Heart right ventricle (tissue), 16 donors: Measurements from ENCODE around the gene CNEP1R1. TPM values are rescaled to one million over a fixed set of nuclear protein-coding genes. Genes with fewer than 3 reads are reported as not detected.

Source experiments
- ATAC-seq, 8 donors: fragments of 200-7000 bp; cut with Tn5 transposase; one replicate each; pipeline ENCODE4 v1.9.1; 2020; ENCODE audit warnings: mild to moderate bottlenecking in 8 of 8, moderate library complexity in 8 of 8, moderate number of reproducible peaks in 1 of 8
- DNase-seq, 2 donors: peaks; one replicate each; pipeline ENCODE4 v3.0.0-alpha.2; 2020
- H3K27ac ChIP-seq, 10 donors: fragments of 200-600 bp; sonication (generic) in 2 of 10; one replicate each; pipeline versions ENCODE4 v1.5.0 to v1.8.0; 2020 to 2022; ENCODE audit warnings: mild to moderate bottlenecking in 3 of 10
- H3K27me3 ChIP-seq, 7 donors: fragments of 200-600 bp; one replicate each; pipeline ENCODE4 v1.8.0; 2021 to 2022; ENCODE audit warnings: mild to moderate bottlenecking in 2 of 7
- H3K36me3 ChIP-seq, 9 donors: fragments of 200-600 bp; sonication (generic) in 1 of 9; one replicate each; pipeline versions ENCODE4 v1.5.0 to v1.8.0; 2020 to 2022; ENCODE audit warnings: mild to moderate bottlenecking in 2 of 9
- H3K4me1 ChIP-seq, 9 donors: fragments of 200-600 bp; sonication (generic) in 1 of 9; one replicate each; pipeline versions ENCODE4 v1.5.0 to v1.8.0; 2020 to 2022; ENCODE audit warnings: mild to moderate bottlenecking in 4 of 9
- H3K4me3 ChIP-seq, 10 donors: fragments of 200-600 bp; sonication (generic) in 2 of 10; one replicate each; pipeline versions ENCODE4 v1.5.0 to v1.8.0; 2020 to 2022; ENCODE audit warnings: mild to moderate bottlenecking in 7 of 10, moderate library complexity in 2 of 10
- H3K9me3 ChIP-seq, 11 donors: fragments of 200-600 bp in 10 of 11; sonication (generic) in 2 of 11; one replicate each; pipeline versions ENCODE4 v1.5.0 to v1.8.0; 2013 to 2022; ENCODE audit warnings: mild to moderate bottlenecking in 2 of 11, control low read depth in 1 of 11, moderate library complexity in 1 of 11
- CTCF ChIP-seq, 9 donors: fragments of 200-600 bp; sonication (generic) in 2 of 9; IDR thresholded peaks; one replicate each; pipeline versions ENCODE4 v1.5.0 to v1.8.0; 2021 to 2022; ENCODE audit warnings: antibody characterized with exemption in 9 of 9, mild to moderate bottlenecking in 5 of 9, moderate library complexity in 1 of 9
- WGBS, 2 donors: extraction: QIAGEN DNeasy Blood & Tissue Kit; methylation state at CpG; one replicate each; pipeline ENCODE4 v1.1.7; 2013; ENCODE audit warnings: inconsistent platforms in 1 of 2; 5-methylcytosine and 5-hydroxymethylcytosine counted together
- intact Hi-C, 10 donors: fragments of 100-400 bp; cut with DNase I; formaldehyde crosslinking; loops; one replicate each; pipeline versions ENCODE4 v1.11.1 to v1.14.2; 2022
- polyA plus RNA-seq, 2 donors: library from polyadenylated mRNA; stranded (reverse); fragments of 200-250 nt; gene quantifications; one replicate each; pipeline ENCODE4 v1.2.3, GENCODE V29; 2013
- total RNA-seq, 10 donors: library from RNA; stranded (reverse); fragmentation: NEBNext Ultra II Directional in 3 of 10; extraction: Animal tissue kit (Norgen Biotek cat#: 25700) in 3 of 10; gene quantifications; one replicate each; pipeline versions ENCODE4 v1.2.1 to v1.2.4, GENCODE V29; 2021 to 2023
- donor health status: Arrhythmogenic right ventricular cardiomyopathy.
- donor health status: ischemic (EF 13 %, LVEDD 7.1; RV severe dilation, severe dysfunction).
- donor health status: healthy with polysubstance abuse.
- donor health status: DM: no; HTN: yes; CAD: no.
- donor health status: DM: no; HTN: no; CAD: no.
- donor health status: ischemic (EF 25% LVEDD 6.9; RV normal size, moderate dysfunction).
- donor health status: ischemic (EF 25% LVEDD 5.7; RV mildly dilated, moderate dysfunction).
- donor health status: healthy.
- donor health status: DM: yes; HTN: yes; CAD: no.
- donor health status: Ischemic cardiomyopathy.
- donor health status: ischemic (EF 35%, LVEDD 5.7; RV mildly dilated, moderate dysfunction).
- donor health status: nonischemic (EF 11% LVEDD 7.7; RV severe dilation, severe dysfunction).
- donor health status: DM: yes; HTN: yes; CAD: no.
- donor health status: PGD.
- donor health status: ischemic (EF 29% LVEDD 5.4; RV normal size, mild dysfunction).
- donor health status: nonischemic (EF 23%, LVEDD 6.1; RV moderate dilation, normal function).

The CNEP1R1 gene
- total and polyA plus RNA-seq, 12 donors, result 9.7 to 22.4 (median 17.6) TPM

GRCh38 chr16:50035468-50035992 lies 10.5 kb downstream of the CNEP1R1 start:
- Histone ChIP-seq H3K4me3 (no peak overlapping the region), H3K36me3 (peaks cover 0 to 82% (median 38%) of the 10 kb centered on the region in 9 donors), H3K27ac (no peak overlapping the region), H3K9me3 (no peaks in the 10 kb centered on the region), H3K4me1 (peaks cover 0 to 37% (median 0%) of the 10 kb centered on the region in 9 donors), H3K27me3 (no peaks in the 10 kb centered on the region)
- intact Hi-C loops, result no loop called here
- no peak for ATAC-seq
- WGBS, 2 donors, result 87 to 89% methylated on average over 3 of the region's 3 CpGs
- no peak for TF ChIP-seq CTCF (IDR thresholded peaks at IDR 0.05)
- no peak for DNase-seq

GRCh38 chr16:50036426-50036825 lies 11.4 kb downstream of the CNEP1R1 start:
- H3K27me3 ChIP-seq, result no peaks in the 10 kb centered on the region
- H3K4me1 ChIP-seq, result peaks cover 0 to 37% (median 0%) of the 10 kb centered on the region in 9 donors
- H3K36me3 ChIP-seq, result peaks cover 0 to 73% (median 34%) of the 10 kb centered on the region in 9 donors
- H3K27ac ChIP-seq, result peak overlapping the region in 1 of 10 donors; percentile 83
- WGBS, 2 donors, result 95 to 98% methylated on average over 3 of the region's 3 CpGs
- ATAC-seq (no peak), DNase-seq (no peak)
- TF ChIP-seq CTCF (IDR thresholded peaks at IDR 0.05), result no peak
- intact Hi-C loops, result no loop called here
- no peak overlapping the region for H3K4me3 ChIP-seq
- no peaks in the 10 kb centered on the region for H3K9me3 ChIP-seq

DNA sequence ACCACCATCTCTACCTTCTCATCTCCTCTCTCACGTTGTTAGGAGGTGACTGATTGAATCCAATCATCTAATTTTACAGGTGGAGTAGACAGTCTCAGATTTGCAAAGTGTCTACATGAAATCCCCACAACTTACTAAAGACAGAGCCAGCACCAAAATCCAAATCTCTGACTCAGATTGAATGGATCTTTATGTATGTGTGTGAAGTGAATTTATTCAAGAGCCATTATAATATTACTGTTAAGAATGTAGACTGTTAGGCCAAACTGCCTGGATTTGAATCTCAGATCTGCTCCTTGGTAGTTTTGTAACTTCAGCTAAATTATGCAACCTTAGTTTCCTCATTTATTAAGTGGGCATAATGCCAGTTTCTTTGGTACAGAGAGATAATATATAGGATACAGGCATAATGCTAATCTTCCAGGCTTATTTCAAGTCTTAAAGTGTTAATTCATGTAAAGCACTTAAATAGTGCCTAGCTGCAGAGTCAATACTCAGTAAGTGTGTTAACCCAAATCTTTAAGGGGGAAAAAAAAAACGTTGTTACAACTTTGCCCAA lies 12.7 kb downstream of the CNEP1R1 start:
- H3K4me3 ChIP-seq, result no peak overlapping the region
- H3K36me3 ChIP-seq, result peaks cover 0 to 60% (median 27%) of the 10 kb centered on the region in 9 donors
- DNase-seq (no peak), ATAC-seq (peak in 2 of 8 donors; percentile 24 to 40)
- H3K9me3 ChIP-seq, result no peaks in the 10 kb centered on the region
- peaks cover 0 to 37% (median 0%) of the 10 kb centered on the region in 9 donors for H3K4me1 ChIP-seq
- intact Hi-C loops, result no loop called here
- 58 to 64% methylated on average over 2 of the region's 2 CpGs for WGBS, 2 donors
- peak overlapping the region in 5 of 10 donors; percentile 17 to 83 (median 25) for H3K27ac ChIP-seq
- TF ChIP-seq CTCF (IDR thresholded peaks at IDR 0.05), result no peak
- H3K27me3 ChIP-seq, result no peaks in the 10 kb centered on the region

GRCh38 chr16:50038286-50038685 lies 13.3 kb downstream of the CNEP1R1 start:
- Histone ChIP-seq H3K9me3 (no peaks in the 10 kb centered on the region), H3K4me3 (no peak overlapping the region), H3K36me3 (peaks cover 0 to 55% (median 27%) of the 10 kb centered on the region in 9 donors), H3K27ac (peak overlapping the region in 5 of 10 donors; percentile 17 to 83 (median 25)), H3K4me1 (peaks cover 0 to 37% (median 0%) of the 10 kb centered on the region in 9 donors), H3K27me3 (peaks cover 0 to 5% (median 0%) of the 10 kb centered on the region in 7 donors)
- ATAC-seq (no peak), DNase-seq (no peak)
- intact Hi-C loops, result no loop called here
- TF ChIP-seq CTCF (IDR thresholded peaks at IDR 0.05), result no peak
- WGBS, 2 donors, result 86 to 96% methylated on average over 4 of the region's 4 CpGs
